IPS DF 6.9 (cell line): ENCODE data around the gene CDH23.

ENCODE experiments used
- DNase-seq: peaks from one replicate; pipeline ENCODE4 v3.0.0-alpha.2; 2013; ENCODE audit warnings: low read depth, low spot score
- H3K27ac ChIP-seq: one replicate; pipeline ENCODE4 v1.5.1; 2013; ENCODE audit warnings: low read length, control low read depth
- H3K27me3 ChIP-seq: 2 replicates; pipeline ENCODE4 v1.6.1; 2013; ENCODE audit warnings: mild to moderate bottlenecking, low read length; ENCODE audit not compliant: control insufficient read depth, insufficient read depth
- H3K36me3 ChIP-seq: 2 replicates; pipeline ENCODE4 v1.6.1; 2013; ENCODE audit warnings: low read length; ENCODE audit not compliant: control insufficient read depth, insufficient read depth
- H3K4me1 ChIP-seq: 2 replicates; pipeline ENCODE4 v1.6.1; 2013; ENCODE audit warnings: low read length; ENCODE audit not compliant: control insufficient read depth, insufficient read depth
- H3K4me3 ChIP-seq: 2 replicates; pipeline ENCODE4 v1.5.1; 2013; ENCODE audit warnings: mild to moderate bottlenecking, low read length
- H3K9me3 ChIP-seq: 2 replicates; pipeline ENCODE4 v1.6.1; 2013; ENCODE audit warnings: low read length, inconsistent platforms; ENCODE audit not compliant: control insufficient read depth, insufficient read depth
- WGBS: extraction: QIAGEN DNeasy Blood & Tissue Kit; methylation state at CpG from one replicate; pipeline ENCODE4 v1.1.7; 2013; ENCODE audit warnings: mixed read lengths, missing lambda C conversion rate; ENCODE audit not compliant: insufficient read length, insufficient coverage; 5-methylcytosine and 5-hydroxymethylcytosine counted together

CDH23 gene

GRCh38 chr10:71579668-71580067, 182.9 kb downstream of the CDH23 start:
- Histone ChIP-seq H3K27me3 (no peaks in the 10 kb centered on the region), H3K4me1 (peaks cover 6% of the 10 kb centered on the region), H3K4me3 (no peak overlapping the region), H3K9me3 (no peaks in the 10 kb centered on the region), H3K27ac (no peak overlapping the region), H3K36me3 (no peaks in the 10 kb centered on the region)
- no CpG with 5 or more reads among the region's 5 CpGs for WGBS
- DNase-seq = no peak

DNA sequence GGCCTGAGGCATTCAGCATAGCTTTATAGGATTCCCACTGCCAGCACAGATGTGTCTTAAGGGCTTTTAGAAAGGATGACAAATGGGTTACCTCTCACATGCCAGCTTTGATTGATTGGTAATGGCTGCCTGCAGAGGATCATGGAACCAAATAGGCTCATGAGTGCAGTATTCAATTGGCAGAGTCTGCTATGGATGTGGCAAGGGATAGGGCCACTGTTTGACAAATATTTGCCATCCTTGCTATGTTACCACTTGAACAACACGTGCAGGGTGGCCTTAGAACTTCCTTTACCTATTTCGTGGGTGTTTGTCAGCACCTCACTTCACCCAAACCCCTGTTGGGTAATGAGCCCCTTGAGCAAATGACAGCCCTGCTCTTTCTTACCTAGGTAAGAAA, 183.7 kb downstream of the CDH23 start:
- DNase-seq = no peak
- H3K4me1 ChIP-seq = peaks cover 6% of the 10 kb centered on the region
- no peak overlapping the region for H3K27ac ChIP-seq
- no peak overlapping the region for H3K4me3 ChIP-seq
- H3K36me3 ChIP-seq = no peaks in the 10 kb centered on the region
- H3K27me3 ChIP-seq = no peaks in the 10 kb centered on the region
- no peaks in the 10 kb centered on the region for H3K9me3 ChIP-seq
- WGBS = no CpG with 5 or more reads among the region's 2 CpGs

GRCh38 chr10:71580926-71581325, 184.2 kb downstream of the CDH23 start:
- Histone ChIP-seq H3K9me3 (no peaks in the 10 kb centered on the region), H3K4me1 (peaks cover 6% of the 10 kb centered on the region), H3K27ac (no peak overlapping the region), H3K4me3 (no peak overlapping the region), H3K27me3 (no peaks in the 10 kb centered on the region), H3K36me3 (no peaks in the 10 kb centered on the region)
- DNase-seq = no peak
- no CpG with 5 or more reads among the region's 2 CpGs for WGBS

DNA sequence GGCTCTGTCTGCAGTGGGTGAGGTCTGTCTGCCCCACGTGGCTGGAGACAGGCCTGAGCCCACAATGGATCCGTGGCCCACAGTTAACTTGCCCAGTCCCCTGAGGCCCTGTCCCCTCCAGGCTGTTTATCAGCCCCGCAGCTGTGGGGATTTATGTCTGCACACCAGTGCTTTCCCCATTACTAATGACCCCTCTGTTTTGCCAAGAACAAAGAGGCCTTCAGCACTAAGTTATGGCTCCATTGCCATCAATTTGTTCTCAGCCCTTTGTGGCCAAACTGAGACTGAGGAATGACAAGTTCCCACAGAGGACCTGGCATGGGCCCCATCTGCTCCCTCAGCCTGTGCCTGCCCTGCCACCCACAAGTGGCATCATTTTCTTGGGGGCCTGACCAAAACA, 184.7 kb downstream of the CDH23 start:
- WGBS = no CpG with 5 or more reads among the region's 3 CpGs
- Histone ChIP-seq H3K27ac (no peak overlapping the region), H3K27me3 (no peaks in the 10 kb centered on the region), H3K4me3 (no peak overlapping the region), H3K9me3 (no peaks in the 10 kb centered on the region), H3K36me3 (no peaks in the 10 kb centered on the region), H3K4me1 (peaks cover 4% of the 10 kb centered on the region)
- DNase-seq = no peak

GRCh38 chr10:71582019-71582418, 185.3 kb downstream of the CDH23 start:
- no peak overlapping the region for H3K4me3 ChIP-seq
- H3K4me1 ChIP-seq = no peaks in the 10 kb centered on the region; the same call in 1 of the 2 replicates
- no CpG with 5 or more reads among the region's 3 CpGs for WGBS
- H3K9me3 ChIP-seq = no peaks in the 10 kb centered on the region
- DNase-seq = no peak
- H3K36me3 ChIP-seq = no peaks in the 10 kb centered on the region
- H3K27me3 ChIP-seq = no peaks in the 10 kb centered on the region
- no peak overlapping the region for H3K27ac ChIP-seq

- Histone ChIP-seq H3K4me1 (no peaks in the 10 kb centered on the region; the same call in 1 of the 2 replicates), H3K27me3 (no peaks in the 10 kb centered on the region), H3K4me3 (no peak overlapping the region), H3K27ac (no peak overlapping the region), H3K9me3 (no peaks in the 10 kb centered on the region), H3K36me3 (no peaks in the 10 kb centered on the region)
- WGBS = no CpG with 5 or more reads among the region's 21 CpGs
- no peak for DNase-seq
Observed at GRCh38 chr10:71582506-71583475, 186.1 kb downstream of the CDH23 start.

DNA sequence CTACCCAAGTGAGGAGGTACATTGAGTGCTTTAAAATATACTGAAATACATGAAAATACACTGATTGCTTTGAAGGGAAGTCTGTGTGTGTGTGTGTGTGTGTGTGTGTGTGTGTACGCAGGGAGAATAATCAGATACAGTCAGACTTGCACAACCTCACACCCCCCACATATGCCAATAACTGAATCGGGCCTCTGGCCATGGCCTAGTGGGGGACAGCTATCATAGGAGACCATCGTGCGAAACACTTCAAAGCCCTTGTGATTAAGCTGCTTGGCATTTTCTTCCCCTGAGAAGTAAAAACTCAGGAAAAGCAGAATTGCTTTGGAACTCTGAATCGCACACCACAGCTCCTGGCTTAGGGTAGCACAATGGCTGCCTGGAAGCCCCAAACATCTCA, 187.7 kb downstream of the CDH23 start:
- no peak for DNase-seq

GRCh38 chr10:71584902-71585563, 188.3 kb downstream of the CDH23 start:
- Histone ChIP-seq H3K9me3 (no peaks in the 10 kb centered on the region), H3K4me1 (no peaks in the 10 kb centered on the region; the same call in 1 of the 2 replicates), H3K4me3 (no peak overlapping the region), H3K36me3 (no peaks in the 10 kb centered on the region), H3K27me3 (no peaks in the 10 kb centered on the region), H3K27ac (no peak overlapping the region)
- WGBS = no CpG with 5 or more reads among the region's 10 CpGs
- DNase-seq = no peak

More for the DNA sequence above, 187.7 kb downstream of the CDH23 start:
- Histone ChIP-seq H3K27ac (no peak overlapping the region), H3K36me3 (no peaks in the 10 kb centered on the region), H3K4me3 (no peak overlapping the region), H3K9me3 (no peaks in the 10 kb centered on the region), H3K4me1 (no peaks in the 10 kb centered on the region; the same call in 1 of the 2 replicates), H3K27me3 (no peaks in the 10 kb centered on the region)
- no CpG with 5 or more reads among the region's 5 CpGs for WGBS

DNA sequence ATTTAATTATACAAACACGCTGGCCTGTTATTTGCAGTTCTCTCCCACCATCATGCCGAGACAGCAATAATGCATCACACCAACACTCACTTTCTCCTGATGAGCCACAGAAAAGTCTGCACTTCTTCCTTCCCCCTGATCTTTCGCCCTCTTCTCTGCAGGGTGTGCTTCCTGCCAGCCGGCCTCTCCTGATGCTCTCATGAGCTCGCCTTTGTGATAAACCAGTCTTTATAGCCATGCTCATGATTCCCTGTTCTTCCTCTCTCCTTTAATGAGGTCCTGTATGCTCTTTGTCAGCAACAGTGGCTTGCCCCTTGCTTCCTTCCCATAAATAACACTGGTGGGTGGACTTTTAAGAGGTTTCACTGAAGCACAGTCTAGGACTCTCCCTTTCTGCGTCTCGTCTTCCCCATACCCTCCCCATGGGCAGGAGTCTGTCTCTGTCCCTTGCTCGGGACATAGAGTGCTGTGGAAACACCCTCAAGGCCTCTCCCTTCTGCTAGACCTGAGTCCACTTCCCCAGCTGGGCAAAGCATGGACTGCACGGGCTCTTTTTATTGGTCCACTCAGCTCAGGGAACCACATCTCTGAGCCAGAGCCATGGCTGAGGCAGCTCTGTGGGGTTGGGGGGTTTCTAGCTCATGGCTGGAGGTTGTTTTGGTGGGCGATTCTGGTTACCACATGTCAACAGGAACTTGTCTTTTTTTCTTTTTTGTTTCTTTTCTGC, 189.0 kb downstream of the CDH23 start:
- Histone ChIP-seq H3K4me3 (no peak overlapping the region), H3K27ac (no peak overlapping the region), H3K9me3 (no peaks in the 10 kb centered on the region), H3K4me1 (no peaks in the 10 kb centered on the region; the same call in 1 of the 2 replicates), H3K27me3 (no peaks in the 10 kb centered on the region), H3K36me3 (no peaks in the 10 kb centered on the region)
- WGBS = no CpG with 5 or more reads among the region's 10 CpGs
- no peak for DNase-seq

- Histone ChIP-seq H3K9me3 (no peaks in the 10 kb centered on the region), H3K4me3 (no peak overlapping the region), H3K36me3 (no peaks in the 10 kb centered on the region), H3K27me3 (no peaks in the 10 kb centered on the region), H3K4me1 (peaks cover 1% of the 10 kb centered on the region; the same call in 1 of the 2 replicates), H3K27ac (no peak overlapping the region)
- WGBS = no CpG with 5 or more reads among the region's 8 CpGs
- no peak for DNase-seq
Observed at GRCh38 chr10:71587941-71588573, 191.3 kb downstream of the CDH23 start.
